ENCODE measurements around the gene RPTN. TPM values are rescaled to one million over a fixed set of nuclear protein-coding genes. Genes with fewer than 3 reads are reported as not detected.

RPTN gene
- total RNA-seq, 2 experiments from 2014 or later = not detected

DNA sequence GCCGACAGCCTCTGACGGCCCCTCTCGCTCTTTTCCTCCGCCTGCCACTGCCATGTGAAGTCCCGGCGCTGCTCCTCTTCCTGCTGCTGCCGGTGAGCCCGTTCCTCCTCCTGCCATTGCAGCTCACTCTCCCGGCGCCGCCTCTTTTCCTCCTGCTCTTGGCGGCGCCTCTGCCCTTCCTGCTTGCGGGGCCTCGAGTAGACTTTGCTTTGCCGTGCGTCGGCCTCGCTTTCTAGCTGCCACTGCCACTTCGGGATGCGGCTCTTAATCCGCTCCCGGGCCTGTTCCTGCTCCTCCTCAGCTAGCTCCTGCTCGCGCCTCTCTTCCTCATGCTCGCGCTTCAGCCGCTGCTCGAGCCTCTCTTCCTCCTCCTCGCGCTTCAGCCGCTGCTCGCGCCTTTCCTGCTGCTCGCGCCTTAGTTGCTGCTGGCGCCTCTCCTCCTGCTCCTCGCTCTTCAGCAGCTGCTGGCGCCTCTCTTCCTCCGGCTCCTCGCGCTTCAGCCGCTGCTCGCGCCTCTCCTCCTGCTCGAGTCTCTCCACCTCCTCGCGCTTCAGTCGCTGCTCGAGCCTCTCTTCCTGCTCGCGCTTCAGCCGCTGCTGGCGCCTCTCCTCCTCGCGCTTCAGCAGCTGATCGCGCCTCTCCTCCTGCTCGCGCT is 48.0 kb downstream of the RPTN start:
- peaks cover 19% of the 10 kb centered on the region for H3K27me3 Mint-ChIP-seq
- H3K9me3 Mint-ChIP-seq = no peaks in the 10 kb centered on the region
- H3K36me3 Mint-ChIP-seq (ENCODE audit: low read depth) = peaks cover 4% of the 10 kb centered on the region
- ChIA-PET POLR2A (interaction anchor here (0.7 to 1.4 kb wide), 5 partner anchors 8 to 347 kb away, joined by 3 to 5 read pairs (median 3); partner anchors contain the start of gene S100A11), CTCF (interaction anchor here (1.1 to 8.9 kb wide), 9 partner anchors 22 to 348 kb away, joined by 3 to 82 read pairs (median 8); no protein-coding TSS in a partner anchor)
- TF ChIP-seq, protein P1, sequence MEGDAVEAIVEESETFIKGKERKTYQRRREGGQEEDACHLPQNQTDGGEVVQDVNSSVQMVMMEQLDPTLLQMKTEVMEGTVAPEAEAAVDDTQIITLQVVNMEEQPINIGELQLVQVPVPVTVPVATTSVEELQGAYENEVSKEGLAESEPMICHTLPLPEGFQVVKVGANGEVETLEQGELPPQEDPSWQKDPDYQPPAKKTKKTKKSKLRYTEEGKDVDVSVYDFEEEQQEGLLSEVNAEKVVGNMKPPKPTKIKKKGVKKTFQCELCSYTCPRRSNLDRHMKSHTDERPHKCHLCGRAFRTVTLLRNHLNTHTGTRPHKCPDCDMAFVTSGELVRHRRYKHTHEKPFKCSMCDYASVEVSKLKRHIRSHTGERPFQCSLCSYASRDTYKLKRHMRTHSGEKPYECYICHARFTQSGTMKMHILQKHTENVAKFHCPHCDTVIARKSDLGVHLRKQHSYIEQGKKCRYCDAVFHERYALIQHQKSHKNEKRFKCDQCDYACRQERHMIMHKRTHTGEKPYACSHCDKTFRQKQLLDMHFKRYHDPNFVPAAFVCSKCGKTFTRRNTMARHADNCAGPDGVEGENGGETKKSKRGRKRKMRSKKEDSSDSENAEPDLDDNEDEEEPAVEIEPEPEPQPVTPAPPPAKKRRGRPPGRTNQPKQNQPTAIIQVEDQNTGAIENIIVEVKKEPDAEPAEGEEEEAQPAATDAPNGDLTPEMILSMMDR (IDR thresholded peaks at IDR 0.05) = no peak
- H3K4me1 Mint-ChIP-seq (ENCODE audit: low read depth) = peaks cover 4% of the 10 kb centered on the region
- peak; percentile 66 for ATAC-seq
- H3K27ac Mint-ChIP-seq = no peak overlapping the region
- no peak overlapping the region for H3K4me3 Mint-ChIP-seq
- peak; percentile 43 for DNase-seq
- intact Hi-C loops (cut with micrococcal nuclease) = no loop called here

GRCh38 chr1:152110365-152110859 is 48.6 kb downstream of the RPTN start:
- Mint-ChIP-seq H3K9me3 (no peaks in the 10 kb centered on the region), H3K36me3 (ENCODE audit: low read depth) (peaks cover 4% of the 10 kb centered on the region), H3K4me1 (ENCODE audit: low read depth) (peaks cover 4% of the 10 kb centered on the region), H3K27ac (no peak overlapping the region), H3K27me3 (peaks cover 18% of the 10 kb centered on the region), H3K4me3 (no peak overlapping the region)
- CTCF ChIA-PET = interaction anchor here (1.1 to 8.9 kb wide), 9 partner anchors 23 to 348 kb away, joined by 3 to 82 read pairs (median 8); no protein-coding TSS in a partner anchor
- DNase-seq (peak; percentile 44), ATAC-seq (peak; percentile 66)
- intact Hi-C loops (cut with micrococcal nuclease) = no loop called here
- TF ChIP-seq, protein P1 (IDR thresholded peaks at IDR 0.05) = no peak
- POLR2A ChIA-PET = interaction anchor here (0.7 to 1.3 kb wide), 3 partner anchors 30 to 348 kb away, joined by 3 to 5 read pairs (median 3); no protein-coding TSS in a partner anchor

GRCh38 chr1:152109998-152110294 is 49.1 kb downstream of the RPTN start:
- no peak for DNase-seq
- no peak for ATAC-seq
- TF ChIP-seq, protein P1 (IDR thresholded peaks at IDR 0.05) = no peak
- H3K9me3 Mint-ChIP-seq = no peaks in the 10 kb centered on the region
- peaks cover 4% of the 10 kb centered on the region for H3K4me1 Mint-ChIP-seq (ENCODE audit: low read depth)
- no peak overlapping the region for H3K4me3 Mint-ChIP-seq
- H3K36me3 Mint-ChIP-seq (ENCODE audit: low read depth) = peaks cover 4% of the 10 kb centered on the region
- intact Hi-C loops (cut with micrococcal nuclease) = no loop called here
- ChIA-PET POLR2A (interaction anchor here (1.3 kb wide), 1 partner anchor 50 kb away, joined by 3 read pairs; no protein-coding TSS in a partner anchor), CTCF (interaction anchor here (1.3 to 8.9 kb wide), 7 partner anchors 57 to 349 kb away, joined by 3 to 82 read pairs (median 10); no protein-coding TSS in a partner anchor)
- no peak overlapping the region for H3K27ac Mint-ChIP-seq
- peaks cover 19% of the 10 kb centered on the region for H3K27me3 Mint-ChIP-seq

- H3K9me3 Mint-ChIP-seq = no peaks in the 10 kb centered on the region
- ChIA-PET POLR2A (no interaction called here), CTCF (interaction anchor here (1.3 to 8.9 kb wide), 7 partner anchors 56 to 349 kb away, joined by 3 to 82 read pairs (median 8); no protein-coding TSS in a partner anchor)
- peaks cover 15% of the 10 kb centered on the region for H3K27me3 Mint-ChIP-seq
- peaks cover 4% of the 10 kb centered on the region for H3K4me1 Mint-ChIP-seq (ENCODE audit: low read depth)
- intact Hi-C loops (cut with micrococcal nuclease) = no loop called here
- H3K27ac Mint-ChIP-seq = no peak overlapping the region
- peaks cover 4% of the 10 kb centered on the region for H3K36me3 Mint-ChIP-seq (ENCODE audit: low read depth)
- no peak for ATAC-seq
- DNase-seq = no peak
- H3K4me3 Mint-ChIP-seq = no peak overlapping the region
- TF ChIP-seq, protein P1 (IDR thresholded peaks at IDR 0.05) = no peak
Observed at GRCh38 chr1:152109231-152109997, 49.6 kb downstream of the RPTN start.

All from activated CD8-positive, alpha-beta T cell treated with anti-CD3 and anti-CD28 coated beads for 36 hours (primary cell).